Calu3 (cell line): ENCODE data around the gene GOLGA8J. TPM values are rescaled to one million over a fixed set of nuclear protein-coding genes. Genes with fewer than 3 reads are reported as not detected.

ENCODE experiments used
- BruUV-seq: library from RNA; stranded (reverse); fragments of 400-500 nt; replicated peaks from 2 replicates; lab custom pipeline; 2021; lab: Mats Ljungman, UMichigan
- CTCF ChIA-PET: fragments of 300-600 bp; sonication (Branson Sonifier 250); formaldehyde crosslinking; loops from one replicate; lab custom pipeline; 2022; ENCODE audit warnings: antibody characterized with exemption; lab: Charles Lee
- DNase-seq: peaks from one replicate; pipeline ENCODE4 v3.0.0; 2022
- H3K27ac Mint-ChIP-seq: one replicate; pipeline ENCODE4 v1.8.0; 2022; ENCODE audit warnings: mixed read lengths; ENCODE audit not compliant: unreplicated experiment
- H3K27me3 Mint-ChIP-seq: one replicate; pipeline ENCODE4 v1.8.0; 2022; ENCODE audit warnings: mixed read lengths; ENCODE audit not compliant: unreplicated experiment
- H3K36me3 Mint-ChIP-seq: one replicate; pipeline ENCODE4 v1.8.0; 2022; ENCODE audit warnings: mild to moderate bottlenecking, moderate library complexity, mixed read lengths; ENCODE audit not compliant: insufficient read depth, unreplicated experiment
- H3K4me1 Mint-ChIP-seq: one replicate; pipeline ENCODE4 v1.8.0; 2022; ENCODE audit warnings: mild to moderate bottlenecking, low read depth, mixed read lengths; ENCODE audit not compliant: unreplicated experiment
- H3K4me3 Mint-ChIP-seq: one replicate; pipeline ENCODE4 v1.8.0; 2022; ENCODE audit warnings: mild to moderate bottlenecking, low read depth, moderate library complexity, mixed read lengths; ENCODE audit not compliant: unreplicated experiment
- H3K9me3 Mint-ChIP-seq: one replicate; pipeline ENCODE4 v1.8.0; 2022; ENCODE audit warnings: low read depth, mixed read lengths; ENCODE audit not compliant: unreplicated experiment
- CTCF ChIP-seq: fragments of 200-600 bp; IDR thresholded peaks from one replicate; pipeline ENCODE4 v1.8.0; 2022; ENCODE audit warnings: antibody characterized with exemption; ENCODE audit not compliant: unreplicated experiment
- intact Hi-C: fragments of 100-400 bp; cut with micrococcal nuclease; formaldehyde crosslinking; loops from one replicate; pipeline ENCODE4 v1.10.0; 2022; ENCODE audit not compliant: unreplicated experiment
- total RNA-seq: library from RNA; stranded (reverse); gene quantifications from 2 replicates; pipeline ENCODE4 v1.2.3, GENCODE V29; 2022

Gene GOLGA8J
- total RNA-seq, 1 experiment from 2014 or later: not detected

GRCh38 chr15:30056166-30056565 lies 26.6 kb upstream of the GOLGA8J start:
- H3K27me3 Mint-ChIP-seq: no peaks in the 10 kb centered on the region

GRCh38 chr15:30059771-30060170 lies 23.0 kb upstream of the GOLGA8J start:
- no peak for DNase-seq
- Mint-ChIP-seq H3K27ac (no peak overlapping the region), H3K9me3 (no peaks in the 10 kb centered on the region), H3K27me3 (no peaks in the 10 kb centered on the region), H3K36me3 (no peaks in the 10 kb centered on the region), H3K4me1 (no peaks in the 10 kb centered on the region), H3K4me3 (no peak overlapping the region)
- intact Hi-C loops: no loop called here
- TF ChIP-seq CTCF: no peak
- CTCF ChIA-PET: no interaction called here
- no TSS peak for BruUV-seq

More at GRCh38 chr15:30056166-30056565, 26.6 kb upstream of the GOLGA8J start:
- DNase-seq: no peak
- CTCF ChIA-PET: no interaction called here
- Mint-ChIP-seq H3K4me3 (no peak overlapping the region), H3K9me3 (no peaks in the 10 kb centered on the region), H3K36me3 (no peaks in the 10 kb centered on the region), H3K4me1 (no peaks in the 10 kb centered on the region), H3K27ac (no peak overlapping the region)
- no peak for TF ChIP-seq CTCF
- intact Hi-C loops: no loop called here
- no TSS peak for BruUV-seq

GRCh38 chr15:30062881-30063280 lies 19.9 kb upstream of the GOLGA8J start:
- no peak overlapping the region for H3K4me3 Mint-ChIP-seq
- no peaks in the 10 kb centered on the region for H3K9me3 Mint-ChIP-seq
- no peak for DNase-seq
- no peaks in the 10 kb centered on the region for H3K36me3 Mint-ChIP-seq
- H3K4me1 Mint-ChIP-seq: no peaks in the 10 kb centered on the region
- no peak overlapping the region for H3K27ac Mint-ChIP-seq
- no TSS peak for BruUV-seq
- CTCF ChIA-PET: no interaction called here
- no peaks in the 10 kb centered on the region for H3K27me3 Mint-ChIP-seq
- no peak for TF ChIP-seq CTCF
- intact Hi-C loops: no loop called here

GRCh38 chr15:30063835-30064546 lies 18.8 kb upstream of the GOLGA8J start:
- CTCF ChIA-PET: no interaction called here
- BruUV-seq: no TSS peak
- no peak for TF ChIP-seq CTCF
- H3K9me3 Mint-ChIP-seq: no peaks in the 10 kb centered on the region
- H3K36me3 Mint-ChIP-seq: no peaks in the 10 kb centered on the region
- H3K27ac Mint-ChIP-seq: no peak overlapping the region
- no peak for DNase-seq
- no peaks in the 10 kb centered on the region for H3K4me1 Mint-ChIP-seq
- no peak overlapping the region for H3K4me3 Mint-ChIP-seq
- no peaks in the 10 kb centered on the region for H3K27me3 Mint-ChIP-seq
- intact Hi-C loops: no loop called here
